PC-3 (cell line): Measurements from ENCODE around the gene CNTN4. TPM values are rescaled to one million over a fixed set of nuclear protein-coding genes. Genes with fewer than 3 reads are reported as not detected.

Source experiments
- ATAC-seq: fragments of 200-7000 bp; cut with Tn5 transposase; 2 replicates; pipeline ENCODE4 v1.9.1; 2020; ENCODE audit warnings: mild to moderate bottlenecking, moderate library complexity
- BruUV-seq: library from RNA; stranded (reverse); fragments of 400-500 nt; replicated peaks from 2 replicates; lab custom pipeline; 2021; lab: Mats Ljungman, UMichigan
- CTCF ChIA-PET: fragments of 300-600 bp; sonication (Branson Sonifier 250); formaldehyde crosslinking; loops from one replicate; lab custom pipeline; 2022; ENCODE audit warnings: antibody characterized with exemption; lab: Charles Lee
- POLR2A ChIA-PET: fragments of 300-600 bp; sonication (Branson Sonifier 250); formaldehyde crosslinking; loops from one replicate; lab custom pipeline; 2022; ENCODE audit warnings: antibody characterized with exemption; ENCODE audit not compliant: unreplicated experiment; lab: Charles Lee
- DNase-seq: peaks from one replicate; pipeline ENCODE4 v3.0.0-alpha.2; 2015
- H2AFZ ChIP-seq: fragments of 300-600 bp; sonication (generic); 2 replicates; pipeline ENCODE4 v1.6.0; 2016; ENCODE audit warnings: antibody characterized with exemption, low read length
- H3F3A ChIP-seq: fragments of 300-600 bp; sonication (generic); one replicate; pipeline ENCODE4 v1.6.0; 2017; ENCODE audit warnings: antibody characterized with exemption, low read length, control low read depth, mild to moderate bottlenecking; ENCODE audit not compliant: unreplicated experiment
- H3K27ac ChIP-seq: fragments of 300-600 bp; sonication (generic); 2 replicates; pipeline ENCODE4 v1.5.1; 2016; ENCODE audit warnings: mild to moderate bottlenecking, low read length
- H3K27me3 ChIP-seq: fragments of 300-600 bp; sonication (generic); 2 replicates; pipeline ENCODE4 v1.6.1; 2016; ENCODE audit warnings: low read length, mixed read lengths
- H3K36me3 ChIP-seq: fragments of 300-600 bp; sonication (generic); 2 replicates; pipeline ENCODE4 v1.6.1; 2016; ENCODE audit warnings: low read depth, mixed run types, low read length, mixed read lengths
- H3K4me1 ChIP-seq: fragments of 300-600 bp; sonication (generic); 2 replicates; pipeline ENCODE4 v1.5.1; 2016; ENCODE audit warnings: low read length; ENCODE audit not compliant: insufficient read depth
- H3K4me2 ChIP-seq: fragments of 300-600 bp; sonication (generic); 2 replicates; pipeline ENCODE4 v1.6.0; 2016; ENCODE audit warnings: low read length
- H3K4me3 ChIP-seq: fragments of 300-600 bp; sonication (generic); 2 replicates; pipeline ENCODE4 v1.5.1; 2016; ENCODE audit warnings: mild to moderate bottlenecking, low read length, mixed read lengths
- H3K79me2 ChIP-seq: fragments of 300-600 bp; sonication (generic); 2 replicates; pipeline ENCODE4 v1.6.1; 2017; ENCODE audit warnings: low read length, mixed read lengths
- H3K9ac ChIP-seq: fragments of 300-600 bp; sonication (generic); 2 replicates; pipeline ENCODE4 v1.6.0; 2016; ENCODE audit warnings: mild to moderate bottlenecking, low read length
- H3K9me2 ChIP-seq: fragments of 300-600 bp; sonication (generic); replicated peaks from 2 replicates; pipeline ENCODE4 v1.6.1; 2016; ENCODE audit warnings: mixed run types, low read length, mixed read lengths
- H3K9me3 ChIP-seq: fragments of 300-600 bp; sonication (generic); 2 replicates; pipeline ENCODE4 v1.6.1; 2016; ENCODE audit warnings: low read length, mixed read lengths
- H4K20me1 ChIP-seq: fragments of 300-600 bp; sonication (generic); 2 replicates; pipeline ENCODE4 v1.6.1; 2016; ENCODE audit warnings: low read length, mixed read lengths
- EZH2 ChIP-seq: fragments of 300-600 bp; sonication (generic); IDR thresholded peaks from one replicate; pipeline ENCODE4 v1.6.1; 2017; ENCODE audit warnings: antibody characterized with exemption, mild to moderate bottlenecking, low read length; ENCODE audit not compliant: unreplicated experiment
- EZH2phosphoT487 ChIP-seq: fragments of 300-600 bp; sonication (generic); IDR thresholded peaks from 2 replicates; pipeline ENCODE4 v1.6.1; 2018; ENCODE audit warnings: mild to moderate bottlenecking, antibody characterized with exemption, low read length, borderline replicate concordance
- intact Hi-C: fragments of 100-400 bp; cut with micrococcal nuclease; formaldehyde crosslinking; loops from 2 replicates; pipeline ENCODE4 v1.9.0; 2023
- total RNA-seq: library from RNA; depleted of rRNA; stranded (reverse); fragments of >200 nt; gene quantifications from 2 replicates; pipeline ENCODE4 v1.2.3, GENCODE V29; 2014
- TF ChIP-seq, protein P1 (sequence below): fragments of 300-600 bp; sonication (generic); conservative IDR thresholded peaks from 2 replicates; pipeline ENCODE4 v1.5.1; 2017; ENCODE audit warnings: antibody characterized with exemption, low read depth, mild to moderate bottlenecking, low read length

The CNTN4 gene
- total RNA-seq, 1 experiment from 2014 or later = not detected

DNA sequence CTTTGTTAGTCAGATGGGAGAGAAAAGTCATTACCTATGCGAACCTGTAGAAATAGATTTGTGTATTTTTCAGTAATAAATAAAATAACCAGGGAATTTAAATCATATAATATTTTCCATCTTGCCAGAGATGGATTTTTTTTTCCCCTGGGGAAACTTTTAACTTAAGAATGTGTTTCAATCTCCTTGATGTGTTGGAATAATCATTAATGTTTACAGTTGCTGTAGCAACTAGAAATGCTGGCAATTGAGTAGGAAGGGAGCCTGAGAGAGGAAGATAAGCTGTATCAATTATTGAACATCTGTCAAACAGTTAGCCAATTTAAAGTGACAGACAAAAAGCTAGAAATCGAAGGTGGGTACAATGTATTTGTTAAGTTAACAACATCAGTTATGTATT lies 752.0 kb downstream of the CNTN4 start:
- ATAC-seq (no peak), DNase-seq (no peak)
- ChIA-PET CTCF (no interaction called here), POLR2A (no interaction called here)
- no peaks in the 10 kb centered on the region for H3K9me2 ChIP-seq
- H3K9me3 ChIP-seq = peaks cover 33% of the 10 kb centered on the region
- no peaks in the 10 kb centered on the region for H3F3A ChIP-seq
- no peak overlapping the region for H3K27ac ChIP-seq
- H3K4me3 ChIP-seq = no peak overlapping the region
- H3K79me2 ChIP-seq = no peaks in the 10 kb centered on the region
- no peak overlapping the region for H3K4me2 ChIP-seq
- no peak overlapping the region for H2AFZ ChIP-seq
- H3K9ac ChIP-seq = no peak overlapping the region
- no peak for TF ChIP-seq EZH2
- TF ChIP-seq, protein P1, sequence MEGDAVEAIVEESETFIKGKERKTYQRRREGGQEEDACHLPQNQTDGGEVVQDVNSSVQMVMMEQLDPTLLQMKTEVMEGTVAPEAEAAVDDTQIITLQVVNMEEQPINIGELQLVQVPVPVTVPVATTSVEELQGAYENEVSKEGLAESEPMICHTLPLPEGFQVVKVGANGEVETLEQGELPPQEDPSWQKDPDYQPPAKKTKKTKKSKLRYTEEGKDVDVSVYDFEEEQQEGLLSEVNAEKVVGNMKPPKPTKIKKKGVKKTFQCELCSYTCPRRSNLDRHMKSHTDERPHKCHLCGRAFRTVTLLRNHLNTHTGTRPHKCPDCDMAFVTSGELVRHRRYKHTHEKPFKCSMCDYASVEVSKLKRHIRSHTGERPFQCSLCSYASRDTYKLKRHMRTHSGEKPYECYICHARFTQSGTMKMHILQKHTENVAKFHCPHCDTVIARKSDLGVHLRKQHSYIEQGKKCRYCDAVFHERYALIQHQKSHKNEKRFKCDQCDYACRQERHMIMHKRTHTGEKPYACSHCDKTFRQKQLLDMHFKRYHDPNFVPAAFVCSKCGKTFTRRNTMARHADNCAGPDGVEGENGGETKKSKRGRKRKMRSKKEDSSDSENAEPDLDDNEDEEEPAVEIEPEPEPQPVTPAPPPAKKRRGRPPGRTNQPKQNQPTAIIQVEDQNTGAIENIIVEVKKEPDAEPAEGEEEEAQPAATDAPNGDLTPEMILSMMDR = no peak
- no peak for TF ChIP-seq EZH2phosphoT487
- no peaks in the 10 kb centered on the region for H3K4me1 ChIP-seq
- no peaks in the 10 kb centered on the region for H3K36me3 ChIP-seq
- no peaks in the 10 kb centered on the region for H3K27me3 ChIP-seq
- H4K20me1 ChIP-seq = no peaks in the 10 kb centered on the region
- intact Hi-C loops = no loop called here
- BruUV-seq = no TSS peak

GRCh38 chr3:2851361-2851760 lies 752.7 kb downstream of the CNTN4 start:
- no peak for ATAC-seq

GRCh38 chr3:2851835-2852234 lies 753.2 kb downstream of the CNTN4 start:
- Histone ChIP-seq H3K9me3 (peaks cover 33% of the 10 kb centered on the region), H3K9me2 (no peaks in the 10 kb centered on the region), H3K79me2 (no peaks in the 10 kb centered on the region), H3K4me3 (no peak overlapping the region), H3K36me3 (no peaks in the 10 kb centered on the region), H2AFZ (no peak overlapping the region), H3K9ac (no peak overlapping the region), H3K4me1 (no peaks in the 10 kb centered on the region), H3K27me3 (no peaks in the 10 kb centered on the region), H3F3A (no peaks in the 10 kb centered on the region), H4K20me1 (no peaks in the 10 kb centered on the region), H3K4me2 (no peak overlapping the region), H3K27ac (no peak overlapping the region)
- CTCF ChIA-PET = no interaction called here
- TF ChIP-seq EZH2 (no peak), EZH2phosphoT487 (no peak)
- TF ChIP-seq, protein P1 = no peak
- BruUV-seq = no TSS peak
- no peak for DNase-seq
- POLR2A ChIA-PET = no interaction called here
- no peak for ATAC-seq
- intact Hi-C loops = no loop called here

More at GRCh38 chr3:2851361-2851760, 752.7 kb downstream of the CNTN4 start:
- ChIA-PET CTCF (no interaction called here), POLR2A (no interaction called here)
- intact Hi-C loops = no loop called here
- Histone ChIP-seq H3K4me3 (no peak overlapping the region), H3F3A (no peaks in the 10 kb centered on the region), H3K79me2 (no peaks in the 10 kb centered on the region), H3K9me3 (peaks cover 33% of the 10 kb centered on the region), H3K9ac (no peak overlapping the region), H3K4me1 (no peaks in the 10 kb centered on the region), H3K27me3 (no peaks in the 10 kb centered on the region), H3K4me2 (no peak overlapping the region), H3K27ac (no peak overlapping the region), H2AFZ (no peak overlapping the region), H3K9me2 (no peaks in the 10 kb centered on the region), H4K20me1 (no peaks in the 10 kb centered on the region), H3K36me3 (no peaks in the 10 kb centered on the region)
- TF ChIP-seq, protein P1 = no peak
- TF ChIP-seq EZH2 (no peak), EZH2phosphoT487 (no peak)
- no peak for DNase-seq
- BruUV-seq = no TSS peak
